Measurements from ENCODE around the gene BTBD10. TPM values are rescaled to one million over a fixed set of nuclear protein-coding genes. Genes with fewer than 3 reads are reported as not detected.
A peak's percentile ranks its signal among the peaks of the same experiment; 100 is the strongest.
"Not testable (repeated sequence)": the region's sequence is repeated elsewhere in the genome, so short reads cannot be mapped to it uniquely, and the experiment has no call there.

The BTBD10 gene
- total RNA-seq, 2 donors from 2014 or later = 12.1 to 15.9 TPM

DNA sequence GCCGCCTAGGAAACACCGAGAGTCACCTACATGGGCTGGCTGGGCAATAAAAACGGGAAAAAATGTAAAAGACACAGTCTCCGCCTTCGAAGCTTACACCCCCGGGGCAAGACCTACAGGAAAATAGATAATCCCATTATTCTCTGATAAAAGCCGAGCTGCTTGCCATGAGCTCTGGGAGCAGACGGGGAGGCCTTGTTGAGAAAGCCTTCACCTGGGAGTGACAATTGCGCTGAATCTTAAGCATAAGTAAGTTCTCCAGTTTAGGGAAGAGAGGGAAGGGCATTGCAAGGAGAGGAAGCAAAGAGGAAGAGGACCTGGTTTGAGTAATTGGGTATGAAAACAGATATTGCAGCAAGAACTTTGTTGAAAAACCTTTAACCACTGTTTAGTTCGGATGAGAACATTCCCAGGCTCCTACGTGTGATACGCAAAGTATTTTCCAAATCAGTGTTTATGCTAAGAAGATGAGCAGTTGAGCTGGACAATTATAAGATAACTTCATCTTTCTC, 813 bp upstream of the BTBD10 start:
- H3K36me3 Mint-ChIP-seq (ENCODE audit: low read depth) = peaks cover 2% of the 10 kb centered on the region
- peaks cover 31% of the 10 kb centered on the region for H3K4me1 Mint-ChIP-seq
- DNase-seq = no peak
- peak overlapping the region; percentile 99 for H3K4me3 Mint-ChIP-seq
- H3K27ac Mint-ChIP-seq = peak overlapping the region; percentile 96
- peaks cover under 1% of the 10 kb centered on the region for H3K27me3 Mint-ChIP-seq
- ATAC-seq = no peak
- no peaks in the 10 kb centered on the region for H3K9me3 ChIP-seq (ENCODE audit: control insufficient read depth, low read length, poor library complexity, severe bottlenecking)

DNA sequence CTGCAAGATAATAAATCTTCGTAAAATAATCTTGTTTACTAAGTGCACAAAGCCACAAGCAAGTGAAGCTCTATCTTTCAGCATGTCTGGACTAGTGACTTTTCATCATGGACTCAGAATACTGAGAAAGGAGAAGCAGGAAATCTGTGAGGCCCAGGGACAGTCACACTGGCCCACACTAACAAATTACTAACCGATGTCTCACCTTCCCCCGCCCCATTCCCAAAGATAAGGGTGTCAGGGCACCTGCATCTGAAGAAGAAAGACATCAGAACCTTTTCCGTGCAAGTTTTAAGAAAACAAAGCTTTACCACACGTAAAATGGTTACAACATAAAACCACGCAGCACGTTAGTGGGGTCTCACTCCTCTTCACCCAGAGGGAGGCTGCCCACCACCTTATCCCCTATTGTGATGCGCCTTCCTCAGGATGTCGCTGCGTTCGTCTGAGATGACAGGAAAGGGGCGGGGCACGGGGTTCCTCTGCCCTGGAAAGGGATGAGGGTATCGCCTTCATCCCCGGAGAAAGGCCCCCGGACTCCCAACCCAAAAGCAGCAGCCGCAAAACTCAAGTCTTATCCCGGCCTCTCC, 616 bp downstream of the BTBD10 start:
- Mint-ChIP-seq H3K4me1 (peaks cover 31% of the 10 kb centered on the region), H3K27me3 (no peaks in the 10 kb centered on the region), H3K4me3 (peak overlapping the region; percentile 99), H3K27ac (peak overlapping the region; percentile 96), H3K36me3 (ENCODE audit: low read depth) (peaks cover 2% of the 10 kb centered on the region)
- DNase-seq (peak; percentile 12 to 57 (median 52)), ATAC-seq (peak; percentile 29)
- H3K9me3 ChIP-seq (ENCODE audit: control insufficient read depth, low read length, poor library complexity, severe bottlenecking) = no peaks in the 10 kb centered on the region

DNA sequence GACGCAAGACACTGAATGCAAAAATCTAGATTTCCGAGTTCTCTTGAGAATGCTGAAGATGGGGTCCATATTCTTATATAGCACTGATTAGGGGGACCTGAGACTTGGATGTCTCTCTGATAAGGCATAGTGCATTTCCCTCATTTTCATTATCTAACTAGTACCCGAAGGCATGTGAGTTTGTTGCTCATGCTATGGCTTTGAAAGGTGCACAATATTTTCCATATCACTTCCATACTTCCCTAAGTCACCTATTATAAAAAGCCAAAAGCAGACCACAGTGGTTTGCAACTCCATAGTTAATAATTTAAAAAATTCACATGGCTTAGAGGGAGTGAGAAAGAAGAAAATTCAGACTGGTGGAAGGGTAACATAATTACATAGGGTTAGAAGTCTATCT, 1.7 kb downstream of the BTBD10 start:
- Mint-ChIP-seq H3K4me1 (peaks cover 31% of the 10 kb centered on the region), H3K27ac (no peak overlapping the region), H3K27me3 (no peaks in the 10 kb centered on the region)

DNA sequence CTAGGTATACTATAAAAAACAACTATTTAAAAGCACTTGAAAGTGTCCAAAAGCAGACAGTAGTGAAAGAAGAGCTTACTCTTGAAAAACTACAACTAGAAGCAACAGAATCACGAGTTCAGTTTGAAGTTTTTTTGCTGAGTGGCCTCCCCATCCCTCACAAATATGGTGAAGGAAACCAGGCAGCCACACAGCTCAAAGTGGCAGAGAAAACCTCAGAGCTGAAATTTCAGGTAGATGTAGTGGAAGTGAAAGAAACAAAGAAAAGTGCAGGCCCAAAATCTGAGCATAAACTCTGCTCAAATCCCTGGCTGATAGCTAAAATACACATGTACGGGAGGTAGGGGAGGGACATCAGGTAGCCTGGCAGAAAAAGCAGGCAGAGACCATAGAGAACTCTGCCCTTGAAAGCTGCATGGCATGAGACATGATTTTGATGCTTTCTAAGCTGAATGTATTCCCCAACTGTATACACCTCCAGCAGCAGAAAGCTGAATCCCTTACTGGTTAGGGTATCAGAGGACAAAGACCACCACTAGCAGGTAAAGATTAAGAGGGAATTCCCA, 12.1 kb downstream of the BTBD10 start:
- Mint-ChIP-seq H3K4me3 (no peak overlapping the region), H3K36me3 (ENCODE audit: low read depth) (peaks cover 2% of the 10 kb centered on the region), H3K27me3 (no peaks in the 10 kb centered on the region), H3K27ac (no peak overlapping the region), H3K4me1 (peaks cover 24% of the 10 kb centered on the region)
- DNase-seq (no peak), ATAC-seq (no peak)
- H3K9me3 ChIP-seq (ENCODE audit: control insufficient read depth, low read length, poor library complexity, severe bottlenecking) = no peaks in the 10 kb centered on the region

More for the DNA sequence above, 1.7 kb downstream of the BTBD10 start:
- DNase-seq = no peak
- ATAC-seq = no peak
- no peak overlapping the region for H3K4me3 Mint-ChIP-seq
- H3K9me3 ChIP-seq (ENCODE audit: control insufficient read depth, low read length, poor library complexity, severe bottlenecking) = no peaks in the 10 kb centered on the region
- H3K36me3 Mint-ChIP-seq (ENCODE audit: low read depth) = peaks cover 2% of the 10 kb centered on the region

DNA sequence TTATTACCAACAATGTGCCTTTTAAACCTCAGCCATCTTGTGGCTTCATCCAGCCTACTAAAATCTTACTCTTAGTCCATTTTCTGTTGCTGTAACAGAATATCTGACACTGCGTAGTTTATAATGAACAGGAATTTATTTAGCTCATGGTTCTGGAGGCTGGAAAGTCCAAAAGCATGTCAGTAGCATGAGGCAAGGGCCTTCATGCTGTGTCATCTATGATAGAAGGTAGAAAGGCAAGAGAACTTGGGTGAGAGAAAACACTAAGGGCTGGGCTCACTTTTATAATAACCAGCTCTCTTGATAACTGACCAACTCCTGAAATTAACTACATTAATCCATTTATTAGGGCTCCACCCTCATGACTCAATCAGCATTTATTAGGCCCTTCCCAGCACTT, 13.5 kb downstream of the BTBD10 start:
- Mint-ChIP-seq H3K36me3 (ENCODE audit: low read depth) (peaks cover 2% of the 10 kb centered on the region), H3K27ac (no peak overlapping the region), H3K4me3 (no peak overlapping the region), H3K27me3 (no peaks in the 10 kb centered on the region), H3K4me1 (peaks cover 22% of the 10 kb centered on the region)
- ATAC-seq (no peak), DNase-seq (no peak)
- no peaks in the 10 kb centered on the region for H3K9me3 ChIP-seq (ENCODE audit: control insufficient read depth, low read length, poor library complexity, severe bottlenecking)

DNA sequence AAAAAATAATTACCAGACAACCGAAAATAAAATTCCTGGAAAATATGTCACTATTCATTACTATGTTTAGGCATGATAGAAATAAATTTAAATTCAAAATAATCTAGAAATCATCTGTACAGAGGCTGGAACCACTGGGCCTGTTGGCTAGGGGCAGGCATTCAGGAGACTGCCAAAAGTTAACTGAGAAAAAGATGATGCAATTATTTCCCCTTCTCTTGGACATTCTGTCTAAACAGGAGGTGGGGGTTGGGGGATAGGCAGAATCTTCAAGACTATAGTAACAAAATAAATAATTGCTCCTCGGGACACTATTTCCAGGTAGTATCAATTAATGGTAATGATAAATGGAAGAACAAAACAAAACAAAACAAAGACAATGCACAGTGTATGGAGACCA, 14.1 kb downstream of the BTBD10 start:
- peaks cover 2% of the 10 kb centered on the region for H3K36me3 Mint-ChIP-seq (ENCODE audit: low read depth)
- DNase-seq = no peak
- ATAC-seq = no peak
- no peak overlapping the region for H3K27ac Mint-ChIP-seq
- H3K9me3 ChIP-seq (ENCODE audit: control insufficient read depth, low read length, poor library complexity, severe bottlenecking) = no peaks in the 10 kb centered on the region
- H3K4me3 Mint-ChIP-seq = no peak overlapping the region
- no peaks in the 10 kb centered on the region for H3K27me3 Mint-ChIP-seq
- H3K4me1 Mint-ChIP-seq = peaks cover 22% of the 10 kb centered on the region

DNA sequence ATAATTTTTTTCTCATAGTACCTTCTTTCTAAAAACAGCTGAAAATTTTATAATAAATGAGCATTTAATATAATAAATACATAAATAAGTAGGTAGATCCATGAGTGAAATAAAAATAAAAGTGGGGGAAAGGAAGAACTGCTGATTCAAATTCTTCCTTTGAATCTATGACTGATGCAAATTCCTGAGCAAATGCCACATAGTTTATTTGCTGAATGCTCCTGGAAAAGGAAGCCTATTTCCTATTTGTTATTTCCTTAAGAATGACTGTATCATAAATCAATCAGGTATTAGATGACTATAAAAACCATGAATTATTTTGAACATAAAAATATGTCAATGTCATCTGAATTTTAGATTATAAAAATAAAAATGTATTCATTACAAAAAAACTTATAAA, 16.6 kb downstream of the BTBD10 start:
- DNase-seq (no peak), ATAC-seq (no peak)
- H3K27ac Mint-ChIP-seq = no peak overlapping the region
- H3K9me3 ChIP-seq (ENCODE audit: control insufficient read depth, low read length, poor library complexity, severe bottlenecking) = no peaks in the 10 kb centered on the region
- H3K4me1 Mint-ChIP-seq = peaks cover 29% of the 10 kb centered on the region
- H3K27me3 Mint-ChIP-seq = no peaks in the 10 kb centered on the region
- H3K36me3 Mint-ChIP-seq (ENCODE audit: low read depth) = peaks cover 2% of the 10 kb centered on the region
- no peak overlapping the region for H3K4me3 Mint-ChIP-seq

DNA sequence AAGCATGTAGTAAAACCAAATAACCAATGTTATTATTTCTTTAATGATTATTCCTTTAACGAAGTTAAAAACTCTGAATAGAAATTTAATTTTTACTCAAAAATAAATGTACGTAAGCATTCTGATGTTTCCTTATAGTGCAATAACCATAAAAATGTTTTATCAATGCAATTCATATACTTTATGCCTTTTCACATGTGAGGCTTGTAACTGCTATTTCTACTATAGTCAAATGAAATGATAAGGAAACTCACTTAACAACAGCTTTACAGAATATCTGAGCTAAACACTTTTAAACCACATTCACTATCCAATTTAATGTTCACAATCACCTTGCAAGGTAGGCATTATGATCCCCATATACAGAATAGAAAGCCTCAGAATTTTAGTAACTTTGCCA, 17.4 kb downstream of the BTBD10 start:
- Mint-ChIP-seq H3K36me3 (ENCODE audit: low read depth) (no peaks in the 10 kb centered on the region), H3K4me3 (no peak overlapping the region), H3K27ac (no peak overlapping the region), H3K4me1 (peaks cover 26% of the 10 kb centered on the region), H3K27me3 (no peaks in the 10 kb centered on the region)
- H3K9me3 ChIP-seq (ENCODE audit: control insufficient read depth, low read length, poor library complexity, severe bottlenecking) = no peaks in the 10 kb centered on the region
- DNase-seq (no peak), ATAC-seq (no peak)

DNA sequence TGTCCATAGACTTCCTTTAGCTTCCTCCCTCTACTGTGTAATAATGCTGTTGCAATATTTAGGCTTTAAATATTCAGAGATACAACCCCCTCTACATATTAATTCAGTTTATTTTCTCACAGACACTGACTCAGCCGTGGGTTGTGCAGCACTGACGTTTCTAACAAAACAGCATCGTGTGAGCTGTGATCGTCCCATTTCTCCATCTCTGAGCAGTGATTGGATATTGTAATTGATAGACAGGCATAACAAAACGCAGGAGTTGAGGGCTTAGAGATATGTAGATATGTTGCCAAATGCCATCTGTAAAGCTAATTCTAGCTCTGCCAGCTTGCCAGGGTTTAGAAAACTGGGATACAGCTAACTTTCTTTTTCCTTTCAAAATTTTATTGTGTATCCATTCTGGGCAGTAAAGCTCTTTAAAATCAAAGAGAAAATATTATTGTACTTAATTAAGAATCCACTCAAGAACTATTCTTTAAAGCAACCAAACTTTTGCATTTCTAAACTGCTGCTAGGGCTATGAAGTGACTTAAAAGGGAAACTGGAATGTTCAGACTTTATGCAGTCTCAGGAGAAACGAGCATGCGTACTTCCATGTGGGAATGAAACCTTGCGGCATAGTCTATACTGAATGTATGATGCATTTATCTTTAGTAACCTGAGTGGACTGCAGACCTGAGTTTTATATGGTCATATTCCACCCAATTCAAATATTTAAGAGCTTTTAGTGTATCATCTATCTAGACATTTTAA, 22.7 kb downstream of the BTBD10 start:
- H3K9me3 ChIP-seq (ENCODE audit: control insufficient read depth, low read length, poor library complexity, severe bottlenecking) = no peaks in the 10 kb centered on the region
- DNase-seq (no peak), ATAC-seq (peak; percentile 48)
- H3K4me1 Mint-ChIP-seq = peaks cover 24% of the 10 kb centered on the region
- H3K36me3 Mint-ChIP-seq (ENCODE audit: low read depth) = no peaks in the 10 kb centered on the region
- H3K4me3 Mint-ChIP-seq = no peak overlapping the region
- no peaks in the 10 kb centered on the region for H3K27me3 Mint-ChIP-seq
- H3K27ac Mint-ChIP-seq = peak overlapping the region; percentile 2

DNA sequence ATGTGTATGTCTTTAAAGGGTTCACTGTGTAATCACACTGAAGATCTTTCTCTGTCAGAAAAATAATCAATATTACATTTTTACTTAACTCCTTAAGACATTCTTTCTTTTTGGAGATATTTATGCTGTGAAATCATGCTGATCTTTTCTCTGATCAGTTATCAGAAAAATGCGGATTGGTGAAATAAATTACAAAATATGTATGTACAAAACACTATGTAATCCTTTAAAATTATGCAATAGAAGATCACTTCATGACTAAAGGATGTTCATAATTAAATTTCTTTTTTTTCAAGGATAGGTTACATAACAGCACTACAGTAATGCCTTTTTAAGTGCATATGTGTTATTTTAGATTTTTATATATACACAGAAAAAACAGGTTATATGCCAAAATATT, 24.7 kb downstream of the BTBD10 start:
- H3K4me1 Mint-ChIP-seq = peaks cover 32% of the 10 kb centered on the region
- H3K4me3 Mint-ChIP-seq = no peak overlapping the region
- H3K36me3 Mint-ChIP-seq (ENCODE audit: low read depth) = no peaks in the 10 kb centered on the region
- ATAC-seq (no peak), DNase-seq (no peak)
- no peaks in the 10 kb centered on the region for H3K27me3 Mint-ChIP-seq
- no peak overlapping the region for H3K27ac Mint-ChIP-seq
- no peaks in the 10 kb centered on the region for H3K9me3 ChIP-seq (ENCODE audit: control insufficient read depth, low read length, poor library complexity, severe bottlenecking)

DNA sequence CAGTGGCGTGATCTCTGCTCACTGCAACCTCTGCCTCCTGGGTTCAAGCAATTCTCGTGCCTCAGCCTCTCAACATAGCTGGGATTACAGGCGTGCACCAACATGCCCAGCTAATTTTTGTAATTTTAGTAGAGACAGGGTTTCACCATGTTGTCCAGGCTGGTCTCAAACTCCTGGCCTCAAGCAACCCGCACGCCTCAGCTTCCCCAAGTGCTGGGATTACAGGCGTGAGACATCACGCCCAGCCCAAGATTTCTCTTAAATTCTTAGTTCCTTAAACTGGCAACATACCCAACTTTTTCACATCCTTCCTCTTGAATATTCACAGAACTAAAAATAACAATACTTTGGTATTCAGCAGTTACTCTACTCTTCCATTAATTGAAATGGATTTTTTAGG, 26.2 kb downstream of the BTBD10 start:
- H3K36me3 Mint-ChIP-seq (ENCODE audit: low read depth); DNase-seq; H3K27me3 Mint-ChIP-seq; H3K4me3 Mint-ChIP-seq; H3K27ac Mint-ChIP-seq; ATAC-seq; H3K9me3 ChIP-seq (ENCODE audit: control insufficient read depth, low read length, poor library complexity, severe bottlenecking): not testable (repeated sequence)
- peaks cover 24% of the 10 kb centered on the region for H3K4me1 Mint-ChIP-seq

DNA sequence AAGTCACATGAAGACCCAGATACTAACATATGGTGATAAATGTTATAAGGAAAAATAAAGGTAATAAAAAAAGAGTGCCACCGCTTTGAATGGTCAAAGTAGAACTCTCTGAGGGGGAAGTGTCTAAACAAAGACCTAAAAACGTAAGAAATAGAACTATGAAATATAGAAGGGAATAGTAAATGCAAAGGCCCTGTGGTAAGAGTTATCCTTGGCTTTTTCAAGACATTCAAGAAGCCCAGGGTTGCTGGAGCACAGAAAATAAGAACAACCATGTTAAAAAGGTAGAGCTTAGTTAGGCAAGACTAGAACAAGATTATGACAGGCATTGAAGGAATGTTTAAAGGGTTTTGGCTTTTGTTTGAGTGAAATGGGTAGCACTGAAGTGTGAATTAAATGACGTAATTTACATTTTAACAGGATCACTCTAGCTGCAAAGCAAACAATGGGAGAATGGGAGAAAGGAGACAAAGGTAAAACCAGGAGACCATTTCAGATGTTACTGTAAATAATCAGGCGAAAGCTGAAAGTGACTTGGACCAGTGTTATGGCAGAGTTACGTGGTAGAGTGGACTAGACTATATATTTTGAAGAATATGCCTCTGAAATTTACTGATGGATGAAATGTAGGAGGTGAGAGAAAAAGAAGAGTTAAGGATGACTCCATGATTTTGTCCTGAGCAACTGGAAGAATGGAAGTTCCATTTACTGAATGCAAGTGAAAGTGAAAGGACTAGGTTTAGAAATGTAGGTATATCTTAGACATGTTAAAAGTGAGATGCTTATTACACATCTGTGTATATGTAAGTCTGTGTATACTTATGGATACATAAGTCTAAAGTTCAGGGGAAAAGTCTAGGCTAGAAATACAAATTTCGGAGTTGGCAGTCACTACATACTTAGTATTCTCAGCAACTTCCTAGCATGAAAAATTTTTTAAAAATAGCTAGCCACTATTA, 28.5 kb downstream of the BTBD10 start:
- peaks cover 19% of the 10 kb centered on the region for H3K4me1 Mint-ChIP-seq

DNA sequence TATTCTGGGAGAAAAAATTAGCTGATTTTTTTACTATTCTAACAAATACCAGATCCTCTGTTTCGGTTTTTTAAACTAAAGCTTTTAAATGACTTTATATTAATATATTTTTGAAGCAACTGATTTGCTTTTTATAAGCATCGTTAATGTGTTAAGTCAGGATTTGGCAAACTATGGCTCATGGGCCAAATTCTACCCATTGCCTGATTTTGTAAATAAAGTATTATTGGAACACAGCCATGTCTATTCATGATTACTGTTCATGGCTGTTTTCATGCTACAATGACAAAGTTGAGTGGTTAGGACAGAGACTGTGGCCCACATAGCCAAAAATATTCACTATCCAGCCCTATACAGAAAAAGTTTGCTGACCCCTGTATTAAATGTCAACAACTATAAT, 29.6 kb downstream of the BTBD10 start:
- no peaks in the 10 kb centered on the region for H3K9me3 ChIP-seq (ENCODE audit: control insufficient read depth, low read length, poor library complexity, severe bottlenecking)
- DNase-seq = no peak
- Mint-ChIP-seq H3K27ac (no peak overlapping the region), H3K4me3 (no peak overlapping the region), H3K36me3 (ENCODE audit: low read depth) (no peaks in the 10 kb centered on the region), H3K4me1 (peaks cover 19% of the 10 kb centered on the region), H3K27me3 (no peaks in the 10 kb centered on the region)
- no peak for ATAC-seq

More for the DNA sequence above, 28.5 kb downstream of the BTBD10 start:
- H3K9me3 ChIP-seq (ENCODE audit: control insufficient read depth, low read length, poor library complexity, severe bottlenecking) = no peaks in the 10 kb centered on the region
- ATAC-seq (no peak), DNase-seq (no peak)
- H3K27ac Mint-ChIP-seq = no peak overlapping the region
- H3K4me3 Mint-ChIP-seq = peak overlapping the region; percentile 5
- no peaks in the 10 kb centered on the region for H3K27me3 Mint-ChIP-seq
- H3K36me3 Mint-ChIP-seq (ENCODE audit: low read depth) = no peaks in the 10 kb centered on the region
